ENCODE results near the gene TCTA.

DNA sequence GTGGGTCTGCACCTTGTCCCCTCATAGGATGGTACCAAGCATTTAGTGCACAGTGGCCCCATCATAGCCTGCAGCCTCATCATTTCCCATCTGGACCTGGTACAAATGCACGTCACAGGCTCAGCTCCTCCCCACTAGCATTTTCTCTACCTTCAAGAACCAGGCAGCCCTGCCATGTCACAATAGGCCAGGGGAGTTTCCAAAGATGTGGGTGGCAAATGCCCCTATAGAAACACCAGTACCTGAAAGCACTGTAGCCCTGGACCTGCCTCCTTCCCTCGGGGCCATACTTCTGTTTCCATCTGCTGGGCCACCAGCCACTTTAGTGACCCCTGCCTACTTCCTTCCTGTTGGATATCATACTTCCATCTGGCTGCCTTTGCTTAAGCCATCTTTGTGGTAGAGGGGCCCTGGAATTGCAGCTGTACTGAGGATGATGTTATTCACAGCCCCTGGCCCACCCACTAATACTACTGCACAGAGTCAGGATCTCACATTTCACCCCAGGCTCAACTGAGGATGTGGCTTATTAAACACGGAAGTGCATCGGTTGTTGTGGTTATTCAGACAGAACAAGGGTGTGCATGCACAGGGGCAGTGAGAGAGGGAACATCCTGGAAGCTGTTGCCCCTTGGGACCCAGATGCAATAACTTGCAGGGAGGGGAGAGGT is 3.8 kb downstream of the TCTA start:
- TF ChIP-seq, protein P1, sequence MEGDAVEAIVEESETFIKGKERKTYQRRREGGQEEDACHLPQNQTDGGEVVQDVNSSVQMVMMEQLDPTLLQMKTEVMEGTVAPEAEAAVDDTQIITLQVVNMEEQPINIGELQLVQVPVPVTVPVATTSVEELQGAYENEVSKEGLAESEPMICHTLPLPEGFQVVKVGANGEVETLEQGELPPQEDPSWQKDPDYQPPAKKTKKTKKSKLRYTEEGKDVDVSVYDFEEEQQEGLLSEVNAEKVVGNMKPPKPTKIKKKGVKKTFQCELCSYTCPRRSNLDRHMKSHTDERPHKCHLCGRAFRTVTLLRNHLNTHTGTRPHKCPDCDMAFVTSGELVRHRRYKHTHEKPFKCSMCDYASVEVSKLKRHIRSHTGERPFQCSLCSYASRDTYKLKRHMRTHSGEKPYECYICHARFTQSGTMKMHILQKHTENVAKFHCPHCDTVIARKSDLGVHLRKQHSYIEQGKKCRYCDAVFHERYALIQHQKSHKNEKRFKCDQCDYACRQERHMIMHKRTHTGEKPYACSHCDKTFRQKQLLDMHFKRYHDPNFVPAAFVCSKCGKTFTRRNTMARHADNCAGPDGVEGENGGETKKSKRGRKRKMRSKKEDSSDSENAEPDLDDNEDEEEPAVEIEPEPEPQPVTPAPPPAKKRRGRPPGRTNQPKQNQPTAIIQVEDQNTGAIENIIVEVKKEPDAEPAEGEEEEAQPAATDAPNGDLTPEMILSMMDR (conservative IDR thresholded peaks at IDR 0.05; ENCODE audit: low read length), result no peak
- TF ChIP-seq EZH2phosphoT487 (IDR thresholded peaks at IDR 0.05; ENCODE audit: borderline replicate concordance), result no peak
